HuH-7 (cell line): ENCODE measurements around the gene TMPRSS2.

Source experiments
- DNase-seq: peaks from one replicate; pipeline ENCODE4 v3.0.0; 2011; ENCODE audit warnings: low spot score

TMPRSS2 gene

DNA sequence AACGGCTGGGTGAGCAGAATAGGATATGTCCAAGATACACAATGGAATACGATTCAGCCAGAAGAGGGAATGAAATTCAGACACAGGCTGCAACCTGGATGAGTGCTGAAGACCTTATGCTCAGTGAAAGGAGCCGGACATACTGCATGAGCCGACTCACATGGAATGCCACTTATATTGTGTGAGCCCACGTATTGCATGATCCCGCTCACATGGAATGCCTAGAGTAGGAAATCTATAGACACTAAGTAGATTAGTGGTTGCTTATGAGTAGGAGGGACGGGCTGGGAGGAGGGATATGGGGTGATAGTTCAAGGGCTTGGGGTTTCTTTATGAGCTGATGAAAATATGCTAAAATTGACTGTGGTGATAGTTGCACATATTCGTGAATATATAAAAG, 26.8 kb downstream of the TMPRSS2 start:
- no peak for DNase-seq

- DNase-seq: no peak
Measured at GRCh38 chr21:41480086-41480690, 27.8 kb downstream of the TMPRSS2 start.

DNA sequence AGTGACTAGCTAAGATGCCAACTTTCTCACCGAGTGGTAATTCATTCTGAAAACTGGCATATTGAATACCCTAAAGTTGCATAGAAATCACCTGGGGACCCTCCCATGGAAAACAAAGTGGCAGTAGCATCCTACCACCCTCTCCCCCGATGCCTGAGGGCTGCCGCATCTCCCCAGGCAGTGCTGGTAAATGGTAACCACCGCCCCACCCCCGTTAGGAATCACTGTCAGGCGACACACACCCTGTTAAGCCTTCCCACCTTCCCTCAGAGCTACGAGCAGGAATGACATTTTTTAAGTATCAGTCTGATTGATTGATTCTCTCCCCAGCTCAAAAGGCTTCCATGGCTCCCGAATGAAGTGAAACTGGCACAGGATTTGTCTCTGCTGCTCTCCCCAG, 28.3 kb downstream of the TMPRSS2 start:
- no peak for DNase-seq

GRCh38 chr21:41478319-41479177, 29.4 kb downstream of the TMPRSS2 start:
- no peak for DNase-seq

GRCh38 chr21:41477641-41478318, 30.2 kb downstream of the TMPRSS2 start:
- DNase-seq: no peak

DNA sequence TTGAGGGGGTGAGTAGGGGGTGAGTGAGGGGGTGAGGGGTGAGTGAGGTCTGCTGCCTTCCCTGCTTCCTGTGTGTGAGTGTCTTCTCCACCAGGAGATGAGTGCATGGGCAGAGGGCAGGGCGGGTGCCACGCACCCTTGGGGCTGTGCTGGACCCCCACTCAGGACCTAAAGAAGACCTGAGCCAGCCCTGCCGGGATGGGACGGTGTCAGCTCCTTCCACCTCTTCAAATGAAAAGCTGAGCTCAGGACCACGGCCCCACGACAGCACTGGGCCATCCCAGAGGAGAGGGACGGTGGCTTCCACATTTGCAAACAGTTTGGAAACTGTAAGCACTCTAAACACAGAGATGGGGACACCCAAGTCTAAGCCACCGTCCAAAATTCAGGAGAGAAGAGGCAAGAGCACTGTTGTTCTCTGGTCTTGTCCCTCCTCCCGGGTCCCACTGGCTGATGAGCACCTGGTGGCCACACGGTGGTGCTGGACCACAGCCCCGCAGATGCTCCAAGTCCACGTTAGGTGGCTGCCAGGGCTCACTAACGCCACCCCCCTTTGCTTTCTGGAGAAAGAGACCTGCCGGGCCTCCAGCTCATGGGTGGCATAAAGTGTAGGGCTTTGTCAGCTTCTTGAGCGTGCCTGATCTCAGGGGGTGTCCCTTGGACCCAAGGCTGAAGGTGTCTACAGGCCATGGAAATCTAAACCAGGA, 32.1 kb downstream of the TMPRSS2 start:
- no peak for DNase-seq

DNA sequence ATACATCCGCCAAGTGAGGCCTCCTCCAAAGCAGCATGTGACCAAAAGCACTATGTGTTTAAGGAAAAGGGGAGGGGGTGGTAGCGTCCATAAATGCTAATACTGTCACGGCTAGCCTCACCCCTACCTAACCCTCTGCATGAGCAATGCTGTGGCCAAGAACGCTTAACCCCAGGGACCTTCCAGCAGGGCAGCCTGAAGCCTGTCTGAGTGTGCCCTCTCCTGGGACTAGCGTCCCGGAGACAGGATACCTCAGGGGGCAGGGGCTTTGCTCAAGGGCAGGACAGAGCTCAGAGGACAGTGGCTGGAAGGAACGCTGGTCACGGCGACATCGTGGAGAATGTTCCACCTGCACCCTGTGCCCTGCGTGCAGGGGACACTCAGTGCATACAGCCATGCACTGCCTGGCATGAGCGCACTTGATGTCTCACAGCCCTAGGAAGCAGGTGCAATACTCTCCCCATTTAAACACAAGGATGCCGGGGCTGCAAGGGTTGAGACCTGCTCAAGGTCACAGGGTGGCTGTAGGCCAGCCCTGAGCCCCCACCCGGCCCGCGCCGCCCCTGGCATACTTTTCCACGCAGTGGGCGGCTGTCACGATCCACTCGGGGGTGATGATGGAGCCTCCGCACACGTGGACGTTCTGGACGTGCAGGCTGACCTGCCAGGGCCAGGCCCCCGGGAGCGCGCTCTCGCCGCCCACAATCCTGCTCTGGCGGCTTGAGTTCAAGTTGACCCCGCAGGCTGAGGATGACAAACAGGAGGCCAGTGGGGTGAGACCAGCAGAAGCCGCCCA, 35.0 kb downstream of the TMPRSS2 start:
- no peak for DNase-seq

- DNase-seq: no peak
Measured at GRCh38 chr21:41470054-41470453, 37.9 kb downstream of the TMPRSS2 start.

GRCh38 chr21:41466024-41466820, 41.7 kb downstream of the TMPRSS2 start:
- no peak for DNase-seq

DNA sequence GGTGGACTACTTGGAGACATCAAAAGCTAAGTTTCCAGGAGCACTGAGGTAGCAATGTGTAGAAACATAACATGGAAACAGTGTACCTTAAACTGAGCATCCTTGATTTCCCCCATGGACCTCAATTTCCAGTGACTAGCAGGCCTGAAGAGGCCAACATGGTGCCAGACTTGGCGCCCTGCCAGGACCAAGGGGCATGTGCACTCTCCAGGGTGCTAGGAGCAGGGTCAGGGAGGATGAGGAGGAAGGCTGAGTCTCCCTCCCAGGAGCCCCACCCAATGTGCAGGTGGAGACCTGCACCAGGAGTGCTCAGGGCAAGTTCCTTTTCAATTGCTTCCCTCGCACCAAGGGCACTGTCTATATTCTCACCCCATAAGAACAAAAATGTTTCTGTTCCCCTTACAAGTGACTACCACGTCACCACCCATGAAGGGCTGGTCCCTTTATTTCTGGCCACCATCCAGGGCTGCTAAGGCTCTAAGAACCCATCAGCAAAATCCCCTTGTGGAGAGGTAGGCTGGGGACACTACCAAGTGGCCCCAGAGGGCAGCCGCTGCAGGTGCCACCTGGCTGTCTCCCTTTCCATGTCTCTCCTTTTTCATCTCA, 42.7 kb downstream of the TMPRSS2 start:
- no peak for DNase-seq

DNA sequence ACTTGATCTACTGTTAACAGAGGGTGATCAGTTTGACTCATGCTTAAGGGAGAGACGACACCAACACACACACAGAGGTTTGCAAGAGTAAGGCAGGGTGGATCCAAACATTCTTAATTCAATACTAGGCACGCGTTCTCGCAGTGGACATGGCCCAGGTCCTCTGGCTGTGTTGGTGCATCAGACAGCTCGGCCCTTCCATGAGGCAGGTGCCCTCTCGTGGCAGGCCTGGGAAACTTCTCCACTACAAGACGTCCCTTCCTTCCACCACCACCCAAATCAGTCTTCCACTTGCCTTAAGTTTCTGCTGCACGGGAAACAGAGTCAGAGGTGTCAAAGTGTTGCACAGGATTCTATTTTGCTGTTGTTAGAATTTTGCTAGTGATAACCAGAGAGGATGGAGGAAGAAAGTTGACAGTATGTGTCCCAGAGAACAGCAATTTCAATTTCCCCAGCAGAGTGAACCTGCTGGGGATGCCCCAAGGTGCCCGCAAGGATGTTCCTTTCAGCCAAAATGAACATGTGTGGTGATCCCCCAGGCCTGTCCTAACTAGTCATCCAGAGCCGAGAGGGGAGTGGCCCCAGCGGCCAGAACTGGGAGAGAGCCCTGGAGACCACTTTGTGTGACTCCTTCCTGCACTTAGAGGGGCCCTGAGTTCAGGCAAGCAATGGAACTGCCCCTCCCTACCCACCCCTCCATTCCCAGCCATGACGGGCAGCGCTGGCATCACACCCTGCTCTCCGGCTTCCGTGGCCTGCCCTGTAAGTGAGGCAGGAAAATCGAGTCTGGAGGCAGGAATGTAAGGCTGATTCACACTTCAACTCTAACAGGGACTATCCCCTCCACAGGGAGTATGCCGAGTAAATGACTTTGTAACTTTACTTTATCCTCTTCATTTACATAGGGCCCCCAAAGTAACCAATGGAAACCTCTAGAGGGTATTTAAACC, 47.1 kb downstream of the TMPRSS2 start:
- peak; percentile 74 for DNase-seq

DNA sequence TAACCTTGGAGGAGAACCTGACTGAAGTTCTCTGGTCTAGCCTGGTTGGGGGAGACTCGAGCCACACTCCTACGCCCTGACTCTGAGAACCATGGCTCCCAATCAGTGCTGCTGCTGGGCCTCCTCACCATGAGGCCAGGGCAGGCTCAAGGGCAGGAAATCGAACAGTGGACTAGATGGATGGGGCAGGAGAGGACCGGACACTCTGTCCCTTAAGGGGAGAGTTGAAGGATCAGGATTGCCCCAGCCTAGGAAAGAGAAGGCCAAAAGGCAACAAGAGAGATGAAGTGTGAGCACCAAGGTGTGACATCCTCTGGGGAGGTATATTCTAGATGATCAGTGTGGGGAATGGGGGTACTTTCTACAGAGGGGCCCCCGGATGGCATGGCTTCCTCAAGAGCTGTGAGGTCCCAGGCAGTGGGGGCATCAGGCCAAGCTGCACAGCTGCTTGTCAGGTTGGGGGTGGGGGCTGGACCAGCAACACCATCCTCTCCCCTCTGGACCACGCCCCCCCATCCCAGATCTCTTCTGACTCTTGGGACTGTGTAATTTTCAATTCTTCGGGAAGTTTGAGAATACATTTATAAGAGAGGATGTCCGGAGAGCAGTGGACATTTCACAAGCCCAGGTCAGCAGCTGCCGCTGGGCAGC, 47.9 kb downstream of the TMPRSS2 start:
- DNase-seq: no peak

DNA sequence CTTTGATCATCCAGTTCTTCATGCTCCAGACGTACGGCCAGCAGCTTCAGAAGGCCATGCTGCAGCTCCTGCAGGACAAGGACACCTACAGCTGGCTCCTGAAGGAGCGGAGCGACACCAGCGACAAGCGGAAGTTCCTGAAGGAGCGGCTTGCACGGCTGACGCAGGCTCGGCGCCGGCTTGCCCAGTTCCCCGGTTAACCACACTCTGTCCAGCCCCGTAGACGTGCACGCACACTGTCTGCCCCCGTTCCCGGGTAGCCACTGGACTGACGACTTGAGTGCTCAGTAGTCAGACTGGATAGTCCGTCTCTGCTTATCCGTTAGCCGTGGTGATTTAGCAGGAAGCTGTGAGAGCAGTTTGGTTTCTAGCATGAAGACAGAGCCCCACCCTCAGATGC, 49.4 kb downstream of the TMPRSS2 start:
- DNase-seq: no peak

- DNase-seq: no peak
Measured at GRCh38 chr21:41458121-41458520, 49.8 kb downstream of the TMPRSS2 start.

DNA sequence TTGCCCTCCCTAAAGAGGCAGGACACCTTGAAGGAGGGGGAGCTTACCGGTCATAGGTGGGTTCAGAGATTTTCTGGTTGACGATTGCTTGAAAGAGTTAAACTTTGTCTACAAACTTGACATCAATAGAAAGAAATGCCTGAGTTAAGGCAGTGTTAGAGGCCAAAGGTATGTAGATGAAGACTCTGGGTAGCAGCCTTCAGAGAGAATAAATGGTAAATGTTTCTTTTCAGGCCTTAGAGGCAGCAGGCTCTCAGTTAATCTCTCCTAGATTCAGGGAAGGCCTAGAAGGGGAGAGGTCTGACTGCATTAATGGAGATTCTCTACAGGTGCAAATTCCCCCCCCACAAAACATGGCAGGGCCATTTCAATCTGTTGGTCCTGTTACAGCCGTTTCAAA, 54.2 kb downstream of the TMPRSS2 start:
- DNase-seq: no peak

- no peak for DNase-seq
Measured at GRCh38 chr21:41453198-41453597, 54.8 kb downstream of the TMPRSS2 start.

- no peak for DNase-seq
Measured at GRCh38 chr21:41451753-41452676, 55.9 kb downstream of the TMPRSS2 start.

DNA sequence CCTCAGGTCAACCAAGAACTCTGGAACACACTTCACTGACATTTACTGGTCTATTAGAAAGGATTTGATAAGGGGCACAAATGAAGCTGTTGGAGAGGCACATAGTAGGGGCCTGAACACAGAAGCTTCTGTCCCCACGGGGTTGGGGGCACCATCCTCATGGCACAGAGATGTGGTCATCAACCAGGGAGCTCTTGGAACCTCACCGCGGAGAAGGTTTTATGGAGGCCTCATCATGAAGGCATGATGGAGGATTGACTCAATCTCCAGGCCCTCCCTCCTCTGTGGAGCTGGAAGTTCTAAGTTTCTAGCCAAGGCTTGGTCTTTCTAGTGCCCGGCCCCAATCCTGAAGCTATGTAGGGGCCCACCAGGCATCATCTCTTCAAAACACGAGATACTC, 58.3 kb downstream of the TMPRSS2 start:
- no peak for DNase-seq
